SKM-1 (cell line): Measurements from ENCODE around the gene STPG3.

Experiments used
- DNase-seq: peaks from one replicate; lab custom pipeline; 2025; ENCODE audit not compliant: unreplicated experiment; lab: John Stamatoyannopoulos, UW

STPG3 gene

GRCh38 chr9:137278061-137278701, 27.1 kb downstream of the STPG3 start:
- no peak for DNase-seq

DNA sequence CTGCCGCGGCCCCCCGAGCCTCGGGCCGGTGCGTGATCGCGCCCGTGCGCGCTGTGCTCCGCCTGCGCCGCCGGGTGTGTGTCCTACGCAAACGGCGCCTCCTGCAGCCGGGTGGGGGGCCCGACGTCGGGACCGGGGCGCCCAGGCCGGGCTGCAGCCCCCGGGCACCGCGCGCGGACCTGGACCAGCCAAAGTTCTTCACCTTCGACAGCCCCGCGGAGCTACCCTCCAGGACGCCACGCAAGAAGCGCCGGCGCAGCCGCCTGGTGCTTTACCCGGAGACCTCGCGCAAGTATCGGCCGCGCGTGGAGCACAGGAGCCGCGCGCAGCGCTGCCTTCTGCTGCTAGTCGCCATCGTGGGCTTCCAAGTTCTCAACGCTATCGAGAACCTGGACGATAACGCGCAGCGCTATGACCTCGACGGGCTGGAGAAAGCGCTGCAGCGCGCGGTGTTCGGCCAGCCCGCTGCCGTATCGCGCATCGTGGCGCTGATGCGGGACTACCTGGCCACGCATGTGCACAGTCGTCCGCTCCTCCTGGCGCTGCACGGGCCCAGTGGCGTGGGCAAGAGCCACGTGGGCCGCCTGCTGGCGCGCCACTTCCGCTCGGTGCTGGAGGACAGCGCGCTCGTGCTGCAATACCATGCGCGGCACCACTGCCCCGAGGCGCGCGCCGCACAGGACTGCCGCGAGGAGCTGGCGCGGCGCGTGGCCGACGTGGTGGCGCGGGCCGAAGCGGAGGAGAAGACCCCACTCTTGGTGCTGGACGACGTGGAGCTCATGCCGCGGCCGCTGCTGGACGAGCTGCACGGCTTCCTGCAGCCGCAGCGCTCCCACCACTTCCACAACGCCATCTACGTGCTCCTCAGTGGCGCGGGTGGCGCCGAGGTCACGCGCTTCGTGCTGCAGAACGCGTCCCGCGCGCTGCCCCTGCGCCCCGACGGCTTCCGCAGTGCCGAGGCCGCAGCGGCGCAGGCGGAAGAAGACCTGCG, 27.9 kb downstream of the STPG3 start:
- DNase-seq, result no peak

GRCh38 chr9:137279741-137280473, 28.8 kb downstream of the STPG3 start:
- DNase-seq, result no peak

- DNase-seq, result no peak
Observed at GRCh38 chr9:137280474-137281344, 29.6 kb downstream of the STPG3 start.

- DNase-seq, result no peak
Observed at GRCh38 chr9:137281345-137282116, 30.4 kb downstream of the STPG3 start.

DNA sequence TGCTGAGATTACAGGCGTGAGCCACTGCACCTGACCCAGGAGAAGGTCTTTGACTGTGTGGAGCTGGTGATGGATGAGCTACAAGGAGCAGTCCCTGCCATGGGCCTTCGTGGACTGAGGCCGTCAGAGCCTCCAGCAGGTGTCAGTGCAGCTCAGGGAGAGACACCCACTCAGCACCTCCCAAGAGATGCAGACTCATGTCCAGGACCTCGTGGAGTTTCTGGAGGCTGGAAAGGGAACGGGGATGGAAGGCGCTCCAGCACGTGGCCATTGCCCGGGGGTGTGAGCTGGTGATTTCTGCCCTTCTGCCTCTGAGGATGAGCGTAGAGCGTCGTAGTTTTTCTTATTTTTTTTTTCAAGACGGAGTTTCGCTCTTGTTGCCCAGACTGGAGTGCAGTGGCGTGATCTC, 35.9 kb downstream of the STPG3 start:
- DNase-seq, result peak; percentile 22

- DNase-seq, result no peak
Observed at GRCh38 chr9:137293094-137293481, 42.0 kb downstream of the STPG3 start.

DNA sequence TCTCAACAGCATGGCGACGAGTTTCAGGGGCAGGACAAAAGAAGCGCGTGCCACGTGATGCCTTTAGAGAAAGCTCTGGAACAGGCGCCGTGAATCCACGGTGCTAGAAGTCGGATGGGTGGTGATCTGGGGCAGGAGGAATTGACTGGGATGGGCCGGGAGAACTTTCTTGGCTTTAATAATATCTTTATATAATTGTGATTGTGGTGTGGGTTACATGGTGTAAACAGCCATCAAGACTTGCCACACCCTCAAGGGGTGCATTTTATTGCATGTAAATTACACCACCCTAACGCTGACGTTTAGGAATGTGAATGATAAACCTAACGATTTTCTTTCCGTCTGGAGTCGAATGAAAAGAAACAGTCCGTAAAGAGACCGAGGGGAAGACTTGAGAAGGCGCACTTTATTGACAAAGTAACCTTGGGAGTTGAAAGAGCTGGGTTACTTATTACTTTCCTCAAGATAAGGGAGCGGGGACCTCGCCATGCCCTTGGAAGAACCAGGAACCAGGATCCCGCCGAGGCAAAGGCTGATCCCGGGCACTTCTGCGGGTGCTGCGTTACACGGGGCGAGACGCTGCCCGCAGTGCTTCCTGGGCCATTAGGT, 42.5 kb downstream of the STPG3 start:
- no peak for DNase-seq

GRCh38 chr9:137294091-137294680, 43.1 kb downstream of the STPG3 start:
- DNase-seq, result peak; percentile 60

DNA sequence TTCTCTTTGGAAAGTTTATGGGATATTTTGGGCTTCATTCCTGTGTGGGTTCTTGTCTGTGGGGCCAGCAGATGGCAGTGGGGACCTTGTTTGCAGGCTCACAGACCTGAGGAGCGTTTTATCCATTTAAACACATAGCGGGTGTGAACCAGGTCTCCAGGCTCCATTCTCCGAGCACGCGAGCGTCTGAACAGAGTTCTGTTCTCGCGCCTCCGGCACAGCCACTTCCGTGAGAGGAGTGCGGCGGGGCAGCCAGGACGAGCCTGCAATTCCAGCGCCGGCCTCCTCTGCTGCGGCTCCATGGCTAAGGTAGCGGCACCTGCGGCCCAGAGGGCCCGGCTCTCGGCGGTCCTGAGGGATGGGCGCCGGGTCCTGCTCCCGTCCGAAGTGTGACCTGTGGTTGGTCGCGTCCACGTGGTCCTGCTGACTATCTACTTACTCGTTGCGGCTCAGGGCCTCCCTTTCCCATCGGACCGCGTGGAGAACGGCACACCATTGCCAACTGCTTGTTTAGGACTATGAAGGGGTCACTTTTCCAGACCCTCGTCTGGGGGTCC, 43.7 kb downstream of the STPG3 start:
- DNase-seq, result no peak

DNA sequence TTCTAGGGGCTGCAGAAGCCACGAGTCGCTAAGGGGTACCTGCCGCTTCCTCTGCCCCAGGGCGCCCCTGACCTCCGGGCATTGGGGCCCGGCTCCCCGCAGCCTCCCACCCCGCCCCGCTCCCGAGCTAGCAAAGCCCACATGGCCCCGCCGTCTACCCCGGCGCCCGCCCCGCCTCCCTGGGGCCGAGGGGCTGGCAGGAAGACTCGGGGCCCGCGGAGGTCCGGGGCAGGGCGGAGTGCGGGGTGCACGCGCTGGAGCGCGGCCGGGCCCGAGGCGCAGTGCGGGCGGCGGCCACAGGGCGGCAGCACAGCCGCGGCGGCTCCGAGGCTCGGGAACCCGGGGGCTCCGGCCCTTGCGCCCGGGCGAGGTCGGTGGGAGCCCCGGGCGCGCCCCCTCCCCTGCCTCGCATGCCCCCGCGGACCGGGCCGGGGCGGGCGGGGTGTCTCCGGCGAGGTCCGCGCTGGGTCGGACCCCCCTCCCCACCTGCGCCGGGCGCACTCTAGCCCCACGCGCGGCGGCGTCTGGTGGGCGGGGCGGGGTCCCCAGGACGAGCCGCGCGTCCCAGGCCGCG, 44.2 kb downstream of the STPG3 start:
- DNase-seq, result peak; percentile 13

GRCh38 chr9:137295849-137296669, 45.0 kb downstream of the STPG3 start:
- DNase-seq, result no peak

GRCh38 chr9:137296670-137297664, 45.9 kb downstream of the STPG3 start:
- no peak for DNase-seq

DNA sequence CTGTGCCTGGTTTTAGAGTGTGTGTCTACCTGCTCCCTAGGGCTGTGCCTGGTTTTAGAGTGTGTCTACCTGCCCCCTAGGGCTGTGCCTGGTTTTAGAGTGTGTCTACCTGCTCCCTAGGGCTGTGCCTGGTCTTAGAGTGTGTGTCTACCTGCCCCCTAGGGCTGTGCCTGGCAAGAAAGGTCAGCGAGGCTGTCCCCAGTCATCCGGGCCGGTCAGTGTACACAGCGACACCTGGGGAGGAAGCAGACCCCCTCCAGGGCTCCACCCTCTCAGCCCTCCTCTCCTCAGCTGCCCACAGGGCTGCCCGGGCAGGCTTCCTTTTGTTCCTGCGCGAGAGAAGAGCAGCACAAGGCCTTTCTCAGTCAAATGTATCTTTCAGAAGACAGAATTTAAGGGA, 46.9 kb downstream of the STPG3 start:
- no peak for DNase-seq

GRCh38 chr9:137298401-137299202, 47.5 kb downstream of the STPG3 start:
- no peak for DNase-seq

GRCh38 chr9:137299203-137299565, 48.1 kb downstream of the STPG3 start:
- no peak for DNase-seq
